GM19463 (cell line): ENCODE measurements around the gene GREB1.

Experiments used
- ATAC-seq: cut with Tn5 transposase; IDR thresholded peaks from one replicate; pipeline ENCODE4 v1.9.1; 2021; ENCODE audit warnings: mild to moderate bottlenecking, moderate library complexity; ENCODE audit not compliant: unreplicated experiment

GREB1 gene

GRCh38 chr2:11578986-11579774 lies 45.3 kb downstream of the GREB1 start:
- no peak for ATAC-seq

- ATAC-seq = no peak
Observed at GRCh38 chr2:11579867-11580659, 46.2 kb downstream of the GREB1 start.

- no peak for ATAC-seq
Observed at GRCh38 chr2:11580697-11581096, 46.9 kb downstream of the GREB1 start.

DNA sequence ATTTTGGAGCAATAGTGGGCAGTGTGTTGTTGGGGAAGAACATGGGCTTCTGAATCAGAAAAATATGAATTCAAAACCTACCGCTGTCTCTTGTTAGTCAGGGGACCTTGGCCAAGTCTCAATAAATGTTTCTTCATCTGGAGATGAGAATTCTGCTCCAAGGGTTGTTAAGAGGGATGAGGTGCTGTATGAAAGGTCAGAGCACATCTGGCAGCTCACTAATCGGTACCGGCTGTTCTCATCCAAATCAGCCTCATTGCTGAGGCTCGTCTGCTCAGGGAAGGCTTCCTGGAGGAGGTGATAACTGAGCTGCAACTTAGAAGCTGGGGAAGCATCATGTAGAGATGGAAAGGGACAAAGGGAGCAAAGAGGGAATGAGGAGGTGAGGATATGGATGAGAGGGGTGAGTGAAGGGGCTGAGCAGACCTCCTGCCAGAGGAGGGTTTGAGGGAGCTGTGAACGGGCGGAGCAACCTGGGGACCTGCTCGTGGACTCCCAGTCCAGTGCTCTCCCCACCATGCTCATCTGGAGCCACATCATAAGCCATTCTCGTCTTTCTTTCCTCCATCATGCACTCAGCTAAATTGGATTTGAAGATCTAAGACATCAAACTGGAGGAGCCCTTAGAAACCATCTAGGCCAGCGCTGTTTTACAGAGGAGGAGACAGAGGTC lies 47.4 kb downstream of the GREB1 start:
- no peak for ATAC-seq

GRCh38 chr2:11581797-11582611 lies 48.2 kb downstream of the GREB1 start:
- no peak for ATAC-seq

- ATAC-seq = no peak
Observed at GRCh38 chr2:11582612-11582861, 48.7 kb downstream of the GREB1 start.

DNA sequence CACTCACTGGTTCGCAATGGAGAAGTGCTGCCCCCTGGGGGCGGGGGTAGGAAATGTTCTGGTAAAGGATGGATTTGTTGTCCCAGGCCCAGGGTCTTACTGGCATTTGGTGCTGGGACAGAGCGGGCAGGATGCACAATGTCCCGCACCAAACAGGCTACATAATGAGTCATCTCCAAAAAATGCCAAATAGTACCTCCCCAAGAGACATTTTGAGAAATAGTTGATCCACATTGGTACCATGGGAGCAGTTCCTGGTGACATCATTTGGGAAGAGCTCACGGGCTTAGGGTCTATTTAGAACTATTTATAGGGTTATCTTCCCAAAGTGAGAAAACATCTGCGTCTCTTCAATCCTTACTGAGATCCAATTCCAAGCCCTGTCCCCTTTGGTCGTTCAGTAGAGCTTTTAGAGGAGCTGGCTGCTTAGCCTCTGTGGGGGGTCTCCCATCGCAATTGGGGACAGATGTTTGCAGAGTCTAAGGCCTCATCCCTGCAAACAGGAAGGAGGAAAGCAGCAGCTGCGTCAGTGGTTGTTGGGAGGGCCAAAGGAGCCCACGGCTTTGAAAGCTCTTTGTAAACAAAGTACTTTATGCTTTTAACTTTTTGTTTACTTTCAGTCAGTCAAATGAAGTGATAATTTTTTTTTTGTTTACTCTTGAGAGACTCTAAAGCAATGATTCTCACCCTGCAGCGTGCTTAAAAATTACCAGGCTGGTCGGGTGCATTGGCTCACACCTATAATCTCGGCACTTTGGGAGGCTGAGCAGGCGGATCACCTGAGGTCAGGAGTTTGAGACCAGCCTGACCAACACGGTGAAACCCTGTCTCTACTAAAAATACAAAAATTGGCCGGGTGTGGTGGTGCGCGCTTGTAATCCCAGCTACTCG lies 49.3 kb downstream of the GREB1 start:
- ATAC-seq = no peak

DNA sequence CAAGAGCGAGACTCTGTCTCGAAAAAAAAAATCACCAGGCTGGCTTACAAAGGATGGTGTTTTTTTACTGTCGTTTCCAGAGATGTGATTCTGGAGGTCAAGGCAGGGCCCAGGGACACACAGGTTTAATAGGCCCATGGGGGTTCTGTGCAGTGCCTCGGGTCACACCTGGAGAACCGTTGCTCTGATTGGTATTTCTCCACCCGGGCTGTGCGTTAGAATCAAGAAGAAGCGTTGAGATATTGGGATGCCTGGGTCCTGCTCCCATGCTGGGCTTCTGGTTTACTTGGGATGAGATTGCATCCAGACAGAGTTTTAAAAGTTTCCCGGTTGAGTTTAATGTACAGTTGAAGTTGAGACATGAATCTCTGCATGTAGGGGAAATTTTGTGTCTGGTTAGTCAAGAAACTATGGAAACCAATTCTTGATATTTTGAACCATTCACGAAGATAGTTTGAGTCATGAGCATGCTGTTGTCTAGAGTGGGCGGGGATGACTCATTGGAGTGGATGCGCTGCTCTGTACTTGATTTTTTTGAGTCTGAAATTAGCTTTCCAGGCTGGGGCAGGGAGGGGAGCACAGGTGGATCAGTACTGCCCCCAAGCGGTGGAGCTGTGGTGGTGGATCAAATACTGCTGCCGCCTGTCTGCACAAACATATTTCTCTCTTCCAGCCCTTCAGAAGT lies 50.1 kb downstream of the GREB1 start:
- ATAC-seq = peak; percentile 90

- no peak for ATAC-seq
Observed at GRCh38 chr2:11584525-11585056, 50.7 kb downstream of the GREB1 start.

DNA sequence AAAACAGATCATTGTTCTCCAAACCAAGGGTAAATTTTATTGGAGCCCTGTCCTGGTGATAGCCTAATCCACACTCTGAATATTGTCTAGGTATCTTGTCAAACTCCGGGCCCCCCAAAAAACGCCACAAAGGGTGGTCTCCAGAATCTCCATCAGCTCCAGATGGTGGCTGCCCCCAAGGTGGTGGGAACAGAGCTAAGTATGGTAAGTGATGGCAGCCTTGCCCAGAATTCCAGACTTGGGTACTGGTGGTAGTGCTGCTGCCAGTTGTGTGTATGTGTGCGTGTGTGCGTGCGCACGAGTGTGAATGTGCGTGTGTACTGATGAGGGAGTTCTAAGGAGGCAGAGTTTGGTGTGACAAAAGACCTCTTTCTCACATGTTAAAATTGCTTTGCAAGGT lies 51.2 kb downstream of the GREB1 start:
- no peak for ATAC-seq

- ATAC-seq = no peak
Observed at GRCh38 chr2:11588228-11589110, 54.6 kb downstream of the GREB1 start.

GRCh38 chr2:11589316-11589940 lies 55.6 kb downstream of the GREB1 start:
- ATAC-seq = no peak

- no peak for ATAC-seq
Observed at GRCh38 chr2:11590193-11590592, 56.3 kb downstream of the GREB1 start.

- ATAC-seq = no peak
Observed at GRCh38 chr2:11591091-11591490, 57.2 kb downstream of the GREB1 start.

DNA sequence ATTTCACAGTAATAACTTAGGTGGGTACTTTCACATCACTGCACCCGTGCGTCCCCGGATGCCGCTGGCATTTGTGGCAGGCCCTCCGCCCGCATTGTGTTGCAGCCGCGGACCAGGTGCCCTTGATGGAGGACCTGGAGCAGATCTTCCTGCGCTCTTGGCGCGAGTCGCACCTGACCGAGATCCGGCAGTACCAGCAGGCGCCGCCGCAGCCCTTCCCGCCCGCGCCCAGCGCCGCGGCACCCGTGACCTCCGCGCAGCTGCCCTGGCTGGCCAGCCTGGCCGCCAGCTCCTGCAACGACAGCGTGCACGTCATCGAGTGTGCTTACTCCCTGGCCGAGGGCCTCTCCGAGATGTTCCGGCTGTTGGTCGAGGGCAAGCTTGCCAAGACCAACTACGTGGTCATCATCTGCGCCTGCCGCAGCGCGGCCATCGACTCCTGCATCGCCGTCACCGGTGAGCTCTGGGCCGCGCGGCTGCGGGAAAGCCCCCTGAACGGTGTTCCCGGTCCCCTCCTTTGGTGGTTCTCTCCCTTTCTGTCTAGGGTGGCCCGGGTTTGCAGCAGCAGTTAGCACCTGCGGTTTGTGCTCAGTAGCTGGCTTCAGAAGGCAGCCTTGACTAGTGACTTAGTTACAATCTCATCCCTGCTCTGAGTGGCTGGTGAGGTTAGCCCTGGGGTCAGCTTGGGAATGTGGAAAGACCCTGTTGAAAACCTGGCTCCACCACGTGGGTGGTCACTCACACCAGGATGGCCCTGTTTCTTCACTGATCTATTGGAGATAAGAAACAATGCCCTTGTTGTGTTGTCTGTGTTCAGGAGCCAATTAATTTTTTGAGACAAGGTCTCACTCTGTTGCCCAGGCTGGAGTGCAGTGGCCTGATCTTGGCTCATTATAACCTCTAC lies 59.1 kb downstream of the GREB1 start:
- no peak for ATAC-seq

GRCh38 chr2:11596801-11597200 lies 63.0 kb downstream of the GREB1 start:
- no peak for ATAC-seq
